OCI-LY7 (cell line): ENCODE data around the gene ZBTB44. TPM values are rescaled to one million over a fixed set of nuclear protein-coding genes. Genes with fewer than 3 reads are reported as not detected.

ENCODE experiments used
- BruUV-seq: library from RNA; stranded (reverse); fragments of 400-500 nt; replicated peaks from 2 replicates; lab custom pipeline; 2021; lab: Mats Ljungman, UMichigan
- CTCF ChIA-PET: fragments of 300-600 bp; sonication (Branson Sonifier 250); formaldehyde crosslinking; loops from one replicate; lab custom pipeline; 2022; ENCODE audit warnings: antibody characterized with exemption; ENCODE audit not compliant: unreplicated experiment; lab: Charles Lee
- POLR2A ChIA-PET: fragments of 300-600 bp; sonication (Branson Sonifier 250); formaldehyde crosslinking; loops from one replicate; lab custom pipeline; 2022; ENCODE audit warnings: antibody characterized with exemption; lab: Charles Lee
- DNase-seq: peaks from one replicate; pipeline ENCODE4 v3.0.0-alpha.2; 2015; ENCODE audit warnings: low spot score
- H2AFZ ChIP-seq: fragments of 200-600 bp; sonication (generic), shearing (Covaris generic); 2 replicates; pipeline ENCODE4 v1.6.1; 2014; ENCODE audit warnings: mild to moderate bottlenecking, antibody characterized with exemption, low read length, moderate library complexity
- H3K27ac ChIP-seq: fragments of 200-600 bp; sonication (generic); 2 replicates; pipeline ENCODE4 v1.5.1; 2014; ENCODE audit warnings: mixed run types, low read depth, mild to moderate bottlenecking, moderate library complexity, low read length, inconsistent platforms; ENCODE audit not compliant: poor library complexity, severe bottlenecking
- H3K36me3 ChIP-seq: fragments of 200-600 bp; sonication (generic); 2 replicates; pipeline ENCODE4 v1.6.1; 2014; ENCODE audit warnings: mild to moderate bottlenecking, antibody characterized with exemption, low read length, moderate library complexity, mixed read lengths; ENCODE audit not compliant: insufficient read depth
- H3K4me1 ChIP-seq: fragments of 200-600 bp; sonication (generic); 2 replicates; pipeline ENCODE4 v1.5.1; 2014; ENCODE audit warnings: mild to moderate bottlenecking, low read length; ENCODE audit not compliant: insufficient read depth, poor library complexity, severe bottlenecking
- H3K4me2 ChIP-seq: fragments of 200-600 bp; sonication (generic); 2 replicates; pipeline ENCODE4 v1.6.1; 2014; ENCODE audit warnings: mild to moderate bottlenecking, low read length
- H3K4me3 ChIP-seq: fragments of 200-600 bp; sonication (generic); 2 replicates; pipeline ENCODE4 v1.5.1; 2014; ENCODE audit warnings: mild to moderate bottlenecking, low read depth, low read length; ENCODE audit not compliant: poor library complexity, severe bottlenecking
- H3K79me2 ChIP-seq: fragments of 200-600 bp; sonication (generic); 2 replicates; pipeline ENCODE4 v1.6.1; 2016; ENCODE audit warnings: low read depth, mild to moderate bottlenecking, low read length, moderate library complexity, mixed read lengths; ENCODE audit not compliant: insufficient read depth
- H3K9me2 ChIP-seq: fragments of 200-600 bp; sonication (generic); 2 replicates; pipeline ENCODE4 v1.6.1; 2016; ENCODE audit warnings: mild to moderate bottlenecking, low read length, mixed read lengths; ENCODE audit not compliant: insufficient read depth
- H3K9me3 ChIP-seq: fragments of 200-600 bp; sonication (generic); 2 replicates; pipeline ENCODE4 v1.6.1; 2014; ENCODE audit warnings: mild to moderate bottlenecking, mixed run types, low read length, mixed read lengths
- H4K20me1 ChIP-seq: fragments of 200-600 bp; sonication (generic); 2 replicates; pipeline ENCODE4 v1.6.1; 2014; ENCODE audit warnings: mild to moderate bottlenecking, antibody characterized with exemption, low read length, moderate library complexity, mixed read lengths; ENCODE audit not compliant: insufficient read depth
- CTCF ChIP-seq: fragments of 200-600 bp; sonication (generic); conservative IDR thresholded peaks from 2 replicates; pipeline ENCODE4 v1.5.1; 2014; ENCODE audit warnings: mild to moderate bottlenecking, antibody characterized with exemption, low read length, moderate library complexity, mixed read lengths
- EZH2phosphoT487 ChIP-seq: fragments of 200-600 bp; sonication (generic); IDR thresholded peaks from 2 replicates; pipeline ENCODE4 v1.6.1; 2018; ENCODE audit warnings: low read depth, borderline replicate concordance, mild to moderate bottlenecking, mixed run types, antibody characterized with exemption, low read length, moderate library complexity, mixed read lengths
- intact Hi-C: fragments of 100-400 bp; cut with micrococcal nuclease; formaldehyde crosslinking; loops from one replicate; pipeline ENCODE4 v1.10.0; 2022; ENCODE audit not compliant: unreplicated experiment
- total RNA-seq, 2 experiments: library from RNA; depleted of rRNA in 1 of 2; stranded (reverse); fragments of >200 nt in 1 of 2; shearing (Covaris generic) in 1 of 2; gene quantifications; 2 replicates each; pipeline ENCODE4 v1.2.3, GENCODE V29; 2014 to 2022

The ZBTB44 gene
- total RNA-seq, 2 experiments from 2014 or later, result 57.4 to 60.2 TPM

- ChIA-PET POLR2A (no interaction called here), CTCF (no interaction called here)
- Histone ChIP-seq H3K9me2 (no peaks in the 10 kb centered on the region), H3K9me3 (peaks cover 18% of the 10 kb centered on the region), H3K27ac (no peak overlapping the region), H3K4me1 (no peaks in the 10 kb centered on the region), H3K36me3 (no peaks in the 10 kb centered on the region), H2AFZ (no peak overlapping the region), H3K4me2 (no peak overlapping the region), H4K20me1 (no peaks in the 10 kb centered on the region), H3K79me2 (no peaks in the 10 kb centered on the region), H3K4me3 (no peak overlapping the region)
- no peak for TF ChIP-seq CTCF
- TF ChIP-seq EZH2phosphoT487, result no peak
- DNase-seq, result no peak
- BruUV-seq, result no TSS peak
- intact Hi-C loops, result no loop called here
These were observed 11.0 kb upstream of the ZBTB44 start for GRCh38 chr11:130325691-130326090.

GRCh38 chr11:130323452-130324450 lies 9.0 kb upstream of the ZBTB44 start:
- Histone ChIP-seq H3K9me3 (peaks cover 21% of the 10 kb centered on the region), H3K79me2 (no peaks in the 10 kb centered on the region), H3K9me2 (no peaks in the 10 kb centered on the region), H3K4me3 (no peak overlapping the region), H3K4me1 (no peaks in the 10 kb centered on the region), H4K20me1 (no peaks in the 10 kb centered on the region), H3K36me3 (no peaks in the 10 kb centered on the region), H2AFZ (no peak overlapping the region), H3K27ac (no peak overlapping the region), H3K4me2 (no peak overlapping the region)
- no peak for TF ChIP-seq EZH2phosphoT487
- no peak for TF ChIP-seq CTCF
- POLR2A ChIA-PET, result no interaction called here
- BruUV-seq, result no TSS peak
- intact Hi-C loops, result no loop called here
- no peak for DNase-seq
- CTCF ChIA-PET, result no interaction called here

- H3K79me2 ChIP-seq, result no peaks in the 10 kb centered on the region
- no TSS peak for BruUV-seq
- no peak overlapping the region for H3K4me3 ChIP-seq
- no peak overlapping the region for H3K4me2 ChIP-seq
- intact Hi-C loops, result no loop called here
- no peaks in the 10 kb centered on the region for H3K36me3 ChIP-seq
- H3K9me3 ChIP-seq, result peaks cover 21% of the 10 kb centered on the region
- no peak for TF ChIP-seq EZH2phosphoT487
- TF ChIP-seq CTCF, result no peak
- no peak for DNase-seq
- POLR2A ChIA-PET, result no interaction called here
- no peaks in the 10 kb centered on the region for H4K20me1 ChIP-seq
- H3K4me1 ChIP-seq, result no peaks in the 10 kb centered on the region
- CTCF ChIA-PET, result no interaction called here
- no peaks in the 10 kb centered on the region for H3K9me2 ChIP-seq
- no peak overlapping the region for H2AFZ ChIP-seq
- H3K27ac ChIP-seq, result no peak overlapping the region
These were observed 7.4 kb upstream of the ZBTB44 start for GRCh38 chr11:130322126-130322525.
